Liver (tissue), 9 donors: ENCODE measurements around the gene EXOC3L2. TPM values are rescaled to one million over a fixed set of nuclear protein-coding genes. Genes with fewer than 3 reads are reported as not detected.

ENCODE experiments used
- DNase-seq: peaks from one replicate; pipeline ENCODE4 v3.0.0-alpha.2; 2017; ENCODE audit warnings: low spot score
- H3K27ac ChIP-seq, 2 donors: one replicate each; pipeline ENCODE4 v1.7.0; 2013; ENCODE audit warnings: inconsistent platforms in 2 of 2, low read length in 2 of 2, control low read depth in 1 of 2, low read depth in 1 of 2, mild to moderate bottlenecking in 1 of 2
- H3K27me3 ChIP-seq, 4 donors: one replicate each; pipeline versions ENCODE4 v1.6.1 to v1.7.0; 2013; ENCODE audit warnings: low read length in 3 of 4, inconsistent platforms in 1 of 4, mild to moderate bottlenecking in 1 of 4, moderate library complexity in 1 of 4; ENCODE audit not compliant: control insufficient read depth in 4 of 4, insufficient read depth in 4 of 4
- H3K36me3 ChIP-seq, 4 donors: one replicate each; pipeline versions ENCODE4 v1.6.1 to v1.7.0; 2013; ENCODE audit warnings: low read length in 3 of 4, mild to moderate bottlenecking in 3 of 4, low read depth in 1 of 4, moderate library complexity in 1 of 4; ENCODE audit not compliant: control insufficient read depth in 4 of 4, insufficient read depth in 3 of 4
- H3K4me1 ChIP-seq, 4 donors: one replicate each; pipeline versions ENCODE4 v1.6.1 to v1.7.0; 2013; ENCODE audit warnings: low read length in 3 of 4, mild to moderate bottlenecking in 3 of 4, moderate library complexity in 1 of 4; ENCODE audit not compliant: control insufficient read depth in 4 of 4, insufficient read depth in 4 of 4
- H3K4me3 ChIP-seq, 3 donors: one replicate each; pipeline versions ENCODE4 v1.6.1 to v1.7.0; 2013; ENCODE audit warnings: low read length in 3 of 3, control low read depth in 1 of 3, low read depth in 1 of 3, mild to moderate bottlenecking in 1 of 3
- H3K9ac ChIP-seq, 2 donors: one replicate each; pipeline ENCODE4 v1.7.0; 2013; ENCODE audit warnings: low read length in 2 of 2, mild to moderate bottlenecking in 2 of 2, moderate library complexity in 2 of 2, control low read depth in 1 of 2, low read depth in 1 of 2
- H3K9me3 ChIP-seq, 4 donors: one replicate each; pipeline versions ENCODE4 v1.6.1 to v1.7.0; 2013; ENCODE audit warnings: low read length in 3 of 4; ENCODE audit not compliant: control insufficient read depth in 4 of 4
- ATF3 ChIP-seq: IDR thresholded peaks from 2 replicates; pipeline ENCODE4 v1.6.1; 2016; ENCODE audit warnings: antibody characterized with exemption
- EGR1 ChIP-seq, 2 donors: IDR thresholded peaks; 2 replicates each; pipeline ENCODE4 v1.6.1; 2016 to 2018; ENCODE audit warnings: antibody characterized with exemption in 2 of 2, low read depth in 2 of 2
- FOXA1 ChIP-seq: IDR thresholded peaks from 2 replicates; pipeline ENCODE4 v1.6.1; 2016; ENCODE audit warnings: antibody characterized with exemption
- FOXA2 ChIP-seq: IDR thresholded peaks from 2 replicates; pipeline ENCODE4 v1.6.1; 2016; ENCODE audit warnings: antibody characterized with exemption
- GABPA ChIP-seq, 2 donors: IDR thresholded peaks in 1 of 2; conservative IDR thresholded peaks in 1 of 2; 2 replicates each; pipeline ENCODE4 v1.6.1; 2016; ENCODE audit warnings: antibody characterized with exemption in 2 of 2, mild to moderate bottlenecking in 1 of 2, moderate library complexity in 1 of 2
- HNF4G ChIP-seq: IDR thresholded peaks from 2 replicates; pipeline ENCODE4 v1.6.1; 2016; ENCODE audit warnings: antibody characterized with exemption
- JUND ChIP-seq, 2 donors: IDR thresholded peaks; 2 replicates each; pipeline ENCODE4 v1.6.1; 2016; ENCODE audit warnings: antibody characterized with exemption in 2 of 2
- NR2F2 ChIP-seq: IDR thresholded peaks from 2 replicates; pipeline ENCODE4 v1.6.1; 2016; ENCODE audit warnings: antibody characterized with exemption
- RAD21 ChIP-seq, 2 donors: IDR thresholded peaks; 2 replicates each; pipeline ENCODE4 v1.6.1; 2016; ENCODE audit warnings: antibody characterized with exemption in 2 of 2, mild to moderate bottlenecking in 2 of 2
- REST ChIP-seq: IDR thresholded peaks from 2 replicates; pipeline ENCODE4 v1.6.1; 2016; ENCODE audit warnings: antibody characterized with exemption, mild to moderate bottlenecking
- RXRA ChIP-seq, 2 donors: IDR thresholded peaks; 2 replicates each; pipeline ENCODE4 v1.6.1; 2017 to 2018; ENCODE audit warnings: antibody characterized with exemption in 2 of 2, mild to moderate bottlenecking in 1 of 2
- SP1 ChIP-seq: IDR thresholded peaks from 2 replicates; pipeline ENCODE4 v1.6.1; 2018; ENCODE audit warnings: antibody characterized with exemption, mild to moderate bottlenecking
- TAF1 ChIP-seq: conservative IDR thresholded peaks from 2 replicates; pipeline ENCODE4 v1.6.1; 2016; ENCODE audit warnings: antibody characterized with exemption, mild to moderate bottlenecking
- YY1 ChIP-seq: IDR thresholded peaks from 2 replicates; pipeline ENCODE4 v1.6.1; 2016; ENCODE audit warnings: antibody characterized with exemption, mild to moderate bottlenecking
- WGBS: extraction: QIAGEN DNeasy Blood & Tissue Kit; methylation state at CpG from one replicate; pipeline ENCODE4 v1.1.7; 2013; 5-methylcytosine and 5-hydroxymethylcytosine counted together
- polyA plus RNA-seq, 2 donors: library from polyadenylated mRNA; stranded (reverse) in 1 of 2; unstranded in 1 of 2; fragments of 200-250 nt in 1 of 2; fragments of >200 nt in 1 of 2; fragmentation: Nextera tagmentation in 1 of 2; extraction: Ambion mirVana in 1 of 2; gene quantifications; one replicate each; pipeline versions ENCODE4 v1.2.1 to v1.2.3, GENCODE V29; 2013 to 2015
- total RNA-seq, 2 donors: library from RNA; depleted of rRNA; stranded (reverse); fragments of >200 nt; gene quantifications; one replicate each; pipeline ENCODE4 v1.2.3, GENCODE V29; 2014
- TF ChIP-seq, protein P1 (sequence below): IDR thresholded peaks from 2 replicates; pipeline ENCODE4 v1.6.1; 2016; ENCODE audit warnings: antibody characterized with exemption
- TF ChIP-seq, protein P2 (sequence below): fragments of 150-350 bp; IDR thresholded peaks from 2 replicates; pipeline ENCODE4 v1.5.1; 2017; ENCODE audit warnings: improper control_type of control experiment, low read depth, low read length; ENCODE audit not compliant: missing input control
- TF ChIP-seq, protein P3 (sequence below): IDR thresholded peaks from 2 replicates; pipeline ENCODE4 v1.6.1; 2016; ENCODE audit warnings: antibody characterized with exemption
- donor health status: healthy.
- donor health status: healthy.
- donor health status: healthy.
- donor health status: healthy.
- donor health status: healthy.

Gene EXOC3L2
- total and polyA plus RNA-seq, 4 donors: 1.3 to 7.3 (median 4.1) TPM

DNA sequence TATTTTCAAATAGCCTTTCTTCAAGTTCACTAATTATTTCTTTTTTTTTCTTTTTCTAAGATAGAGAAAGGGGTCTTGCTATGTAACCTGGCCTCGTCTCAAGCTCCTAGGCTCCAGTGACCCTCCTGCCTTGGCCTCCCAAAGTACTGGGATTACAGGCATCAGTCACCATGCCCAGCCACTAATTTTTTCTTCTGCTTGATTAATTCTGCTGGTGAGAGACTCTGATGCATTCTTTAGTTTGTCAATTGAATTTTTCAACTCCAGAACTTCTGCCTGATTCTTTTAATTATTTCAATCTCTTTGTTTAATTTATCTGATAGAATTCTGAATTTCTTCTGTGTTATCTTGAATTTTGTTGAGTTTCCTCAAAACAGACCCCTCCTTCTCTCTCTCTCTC is 55.2 kb downstream of the EXOC3L2 start:
- WGBS: 96% methylated on average over 1 of the region's 1 CpG
- DNase-seq: no peak
- H3K36me3 ChIP-seq: peaks cover 0 to 3% (median 0%) of the 10 kb centered on the region in 4 donors
- no peak overlapping the region for H3K4me3 ChIP-seq
- no peak for TF ChIP-seq TAF1
- no peak for TF ChIP-seq NR2F2
- no peaks in the 10 kb centered on the region for H3K9me3 ChIP-seq
- H3K27ac ChIP-seq: no peak overlapping the region
- no peak overlapping the region for H3K9ac ChIP-seq
- peaks cover 0 to 7% (median 3%) of the 10 kb centered on the region in 4 donors for H3K4me1 ChIP-seq
- H3K27me3 ChIP-seq: no peaks in the 10 kb centered on the region

DNA sequence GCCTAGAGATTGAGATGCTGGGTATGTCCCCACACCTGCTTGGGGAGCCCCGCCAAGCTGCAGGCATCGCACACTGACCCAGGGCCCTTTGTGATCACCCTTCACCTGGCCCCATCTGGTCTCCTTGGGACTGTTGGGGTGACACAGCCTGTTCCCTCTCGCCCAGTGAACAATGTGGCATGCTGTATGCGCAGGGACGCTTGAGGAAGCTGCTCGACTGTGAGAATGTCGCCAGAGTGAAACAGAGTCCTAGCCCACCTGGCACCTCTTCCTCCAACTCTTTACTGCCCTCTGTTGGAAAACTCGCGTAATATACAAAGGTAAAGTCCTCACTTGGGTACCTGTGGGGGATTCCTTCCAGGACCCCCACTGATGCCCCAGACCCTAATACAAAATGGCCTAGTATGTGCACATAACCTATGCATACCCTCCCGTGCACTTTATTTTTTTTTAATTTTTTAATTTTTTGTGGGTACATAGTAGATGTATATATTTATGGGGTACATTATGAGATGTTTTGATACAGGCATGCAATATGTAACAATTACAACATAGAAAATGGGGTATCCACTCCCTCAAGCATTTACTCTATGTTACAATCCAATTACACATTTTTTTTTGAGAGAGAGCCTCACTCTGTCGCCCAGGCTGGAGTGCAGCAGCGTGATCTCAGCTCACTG is 57.6 kb downstream of the EXOC3L2 start:
- H3K4me1 ChIP-seq: peaks cover 0 to 7% (median 3%) of the 10 kb centered on the region in 4 donors
- TF ChIP-seq JUND (IDR thresholded peaks at IDR 0.05) (no peak), GABPA (IDR thresholded peaks at IDR 0.05 in 1 of 2, conservative IDR thresholded peaks at IDR 0.05 in 1 of 2) (no peak), RAD21 (IDR thresholded peaks at IDR 0.05) (peak; percentile 51 to 69), NR2F2 (no peak), RXRA (IDR thresholded peaks at IDR 0.05) (no peak), YY1 (no peak), HNF4G (no peak), REST (no peak), EGR1 (IDR thresholded peaks at IDR 0.05; ENCODE audit: low read depth in 2 of 2) (no peak), FOXA1 (no peak), ATF3 (no peak), FOXA2 (no peak), SP1 (no peak)
- TF ChIP-seq, protein P1, sequence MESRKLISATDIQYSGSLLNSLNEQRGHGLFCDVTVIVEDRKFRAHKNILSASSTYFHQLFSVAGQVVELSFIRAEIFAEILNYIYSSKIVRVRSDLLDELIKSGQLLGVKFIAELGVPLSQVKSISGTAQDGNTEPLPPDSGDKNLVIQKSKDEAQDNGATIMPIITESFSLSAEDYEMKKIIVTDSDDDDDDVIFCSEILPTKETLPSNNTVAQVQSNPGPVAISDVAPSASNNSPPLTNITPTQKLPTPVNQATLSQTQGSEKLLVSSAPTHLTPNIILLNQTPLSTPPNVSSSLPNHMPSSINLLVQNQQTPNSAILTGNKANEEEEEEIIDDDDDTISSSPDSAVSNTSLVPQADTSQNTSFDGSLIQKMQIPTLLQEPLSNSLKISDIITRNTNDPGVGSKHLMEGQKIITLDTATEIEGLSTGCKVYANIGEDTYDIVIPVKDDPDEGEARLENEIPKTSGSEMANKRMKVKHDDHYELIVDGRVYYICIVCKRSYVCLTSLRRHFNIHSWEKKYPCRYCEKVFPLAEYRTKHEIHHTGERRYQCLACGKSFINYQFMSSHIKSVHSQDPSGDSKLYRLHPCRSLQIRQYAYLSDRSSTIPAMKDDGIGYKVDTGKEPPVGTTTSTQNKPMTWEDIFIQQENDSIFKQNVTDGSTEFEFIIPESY: no peak
- TF ChIP-seq, protein P2, sequence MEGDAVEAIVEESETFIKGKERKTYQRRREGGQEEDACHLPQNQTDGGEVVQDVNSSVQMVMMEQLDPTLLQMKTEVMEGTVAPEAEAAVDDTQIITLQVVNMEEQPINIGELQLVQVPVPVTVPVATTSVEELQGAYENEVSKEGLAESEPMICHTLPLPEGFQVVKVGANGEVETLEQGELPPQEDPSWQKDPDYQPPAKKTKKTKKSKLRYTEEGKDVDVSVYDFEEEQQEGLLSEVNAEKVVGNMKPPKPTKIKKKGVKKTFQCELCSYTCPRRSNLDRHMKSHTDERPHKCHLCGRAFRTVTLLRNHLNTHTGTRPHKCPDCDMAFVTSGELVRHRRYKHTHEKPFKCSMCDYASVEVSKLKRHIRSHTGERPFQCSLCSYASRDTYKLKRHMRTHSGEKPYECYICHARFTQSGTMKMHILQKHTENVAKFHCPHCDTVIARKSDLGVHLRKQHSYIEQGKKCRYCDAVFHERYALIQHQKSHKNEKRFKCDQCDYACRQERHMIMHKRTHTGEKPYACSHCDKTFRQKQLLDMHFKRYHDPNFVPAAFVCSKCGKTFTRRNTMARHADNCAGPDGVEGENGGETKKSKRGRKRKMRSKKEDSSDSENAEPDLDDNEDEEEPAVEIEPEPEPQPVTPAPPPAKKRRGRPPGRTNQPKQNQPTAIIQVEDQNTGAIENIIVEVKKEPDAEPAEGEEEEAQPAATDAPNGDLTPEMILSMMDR: peak; percentile 40
- TF ChIP-seq, protein P3, sequence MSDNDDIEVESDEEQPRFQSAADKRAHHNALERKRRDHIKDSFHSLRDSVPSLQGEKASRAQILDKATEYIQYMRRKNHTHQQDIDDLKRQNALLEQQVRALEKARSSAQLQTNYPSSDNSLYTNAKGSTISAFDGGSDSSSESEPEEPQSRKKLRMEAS: no peak
- no peak overlapping the region for H3K9ac ChIP-seq
- H3K9me3 ChIP-seq: no peaks in the 10 kb centered on the region
- DNase-seq: no peak
- H3K36me3 ChIP-seq: peaks cover 0 to 4% (median 0%) of the 10 kb centered on the region in 4 donors
- no peak overlapping the region for H3K27ac ChIP-seq
- H3K27me3 ChIP-seq: no peaks in the 10 kb centered on the region
- no peak overlapping the region for H3K4me3 ChIP-seq
- 57% methylated on average over 12 of the region's 12 CpGs for WGBS
